Dermis microvascular lymphatic vessel endothelial cell (primary cell): Measurements from ENCODE around the gene FREM1. TPM values are rescaled to one million over a fixed set of nuclear protein-coding genes. Genes with fewer than 3 reads are reported as not detected.

Source experiments
- DNase-seq, 2 donors: peaks; one replicate each; pipeline versions ENCODE4 v3.0.0 to v3.0.0-alpha.2; 2010; ENCODE audit warnings: low read depth in 2 of 2
- total RNA-seq: library from RNA; depleted of rRNA; stranded (reverse); fragments of >200 nt; gene quantifications from 2 replicates; pipeline ENCODE4 v1.2.1, GENCODE V29; 2014

FREM1 gene
- total RNA-seq, 1 donor from 2014 or later = under 0.01 TPM

DNA sequence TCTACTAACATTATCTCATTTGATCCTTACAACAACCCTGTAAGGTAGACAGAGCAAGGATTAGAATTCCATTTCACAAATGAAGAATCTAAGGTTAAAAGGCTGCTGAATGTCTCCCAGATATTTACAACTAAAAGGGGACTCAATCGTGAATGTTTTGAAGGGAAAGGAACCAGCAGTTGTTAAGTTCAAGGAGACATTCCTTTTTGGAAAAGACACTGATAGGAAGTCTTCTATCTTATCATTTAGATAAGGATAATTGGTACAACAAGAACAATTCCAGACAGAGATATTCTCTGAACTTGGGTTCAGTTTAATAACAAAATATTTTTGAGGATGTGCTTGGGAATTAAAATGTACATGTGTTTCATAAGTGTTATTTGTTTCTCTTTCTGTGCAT is 150.2 kb downstream of the FREM1 start:
- DNase-seq = no peak

DNA sequence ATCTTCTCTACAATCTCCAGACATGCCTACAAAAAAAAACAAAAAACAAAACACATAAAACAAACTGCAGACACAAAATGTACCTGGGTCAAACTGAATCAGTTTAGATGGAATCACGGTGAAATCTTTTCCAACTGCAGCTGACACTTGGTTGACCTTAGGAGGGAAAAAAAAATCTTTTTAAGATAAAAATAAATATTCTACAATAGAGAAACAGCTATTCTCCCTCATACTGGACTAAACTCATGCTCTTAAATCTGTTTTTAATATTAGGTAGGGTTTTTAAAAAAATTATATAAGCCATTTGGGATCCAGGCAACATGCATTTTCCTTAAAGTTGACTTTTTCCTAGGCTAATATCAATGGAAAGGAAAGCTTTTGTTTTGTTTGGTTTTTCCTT is 153.9 kb downstream of the FREM1 start:
- no peak for DNase-seq

DNA sequence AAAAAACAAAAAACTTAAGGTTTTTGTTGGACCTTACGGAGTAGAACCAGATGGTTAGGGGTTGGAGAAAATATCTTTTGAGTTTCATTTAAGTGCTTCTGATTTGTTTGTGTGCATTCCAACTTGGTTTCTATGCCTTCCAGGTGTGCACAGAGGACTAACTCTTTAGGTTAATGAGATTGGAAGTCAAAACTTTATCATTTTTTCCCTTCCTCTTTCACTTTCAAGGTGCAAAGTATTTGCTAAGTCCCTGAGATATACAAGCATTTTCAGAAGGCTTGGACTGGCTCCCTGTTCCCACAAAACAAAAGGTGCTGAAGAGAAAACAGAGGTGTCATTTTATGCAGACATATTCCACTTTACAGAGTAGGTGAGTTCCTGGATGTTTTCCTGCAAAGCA is 157.4 kb downstream of the FREM1 start:
- DNase-seq = no peak

DNA sequence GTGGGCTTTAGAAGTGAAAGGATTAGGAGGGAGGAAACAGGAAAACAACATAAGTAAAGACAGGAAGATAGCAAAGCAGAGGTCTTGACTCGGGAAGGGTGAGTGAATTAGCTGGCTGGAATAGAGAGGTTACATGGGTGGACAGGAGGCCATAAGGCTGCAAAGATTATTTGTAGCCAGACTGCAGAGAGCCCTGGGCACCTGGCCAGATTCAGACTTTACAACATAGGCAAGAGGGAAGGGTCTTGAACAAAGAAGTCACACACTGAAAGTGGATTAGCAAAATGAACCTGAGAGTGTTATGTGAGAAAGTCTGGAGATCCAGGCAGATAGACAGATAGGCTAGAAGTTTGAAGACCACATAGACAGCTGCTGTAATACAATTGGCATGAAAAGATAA is 158.0 kb downstream of the FREM1 start:
- DNase-seq = peak; percentile 81 to 95

DNA sequence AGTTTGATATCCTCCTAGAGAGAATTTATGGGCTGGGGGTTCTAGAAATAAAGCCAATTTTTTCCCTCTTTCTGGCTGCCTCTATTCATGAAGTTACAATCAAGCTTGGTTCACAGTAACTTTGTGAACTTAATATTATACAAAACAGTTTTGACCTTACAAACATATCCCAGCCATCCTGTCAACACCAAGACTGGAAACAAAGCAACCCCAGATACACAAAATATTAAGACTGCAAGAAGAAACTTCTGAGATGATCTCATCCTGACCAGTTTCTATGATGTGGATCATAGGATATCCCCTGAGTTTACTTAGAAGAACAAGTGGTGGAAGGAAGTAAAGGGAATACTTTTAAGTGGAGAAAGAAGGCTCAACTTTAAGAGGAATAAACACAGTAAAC is 159.4 kb downstream of the FREM1 start:
- DNase-seq = peak in 1 of 2 donors; percentile 68

DNA sequence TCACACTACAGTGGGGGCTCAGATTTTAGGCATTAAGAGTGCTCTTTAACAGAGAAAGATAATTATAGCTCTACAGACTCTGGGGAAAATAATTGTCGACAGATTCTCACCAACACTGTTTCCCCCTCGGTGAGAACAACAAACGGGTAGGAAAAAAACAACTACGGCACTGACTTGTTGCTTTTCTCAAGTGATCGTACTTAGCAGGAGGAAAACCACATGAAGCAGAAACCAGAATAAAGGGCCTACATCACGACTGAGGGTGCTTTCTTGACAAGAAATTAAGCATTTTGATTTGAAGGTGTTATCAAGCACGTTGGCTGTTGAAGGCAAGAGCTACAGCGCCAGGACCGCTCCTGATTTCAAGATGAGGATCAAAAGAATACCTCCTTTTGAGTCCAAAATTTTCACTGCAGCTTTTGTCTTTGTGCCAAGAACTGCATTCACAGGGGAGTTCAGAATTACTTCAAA is 160.5 kb downstream of the FREM1 start:
- peak in 1 of 2 donors; percentile 8 for DNase-seq

DNA sequence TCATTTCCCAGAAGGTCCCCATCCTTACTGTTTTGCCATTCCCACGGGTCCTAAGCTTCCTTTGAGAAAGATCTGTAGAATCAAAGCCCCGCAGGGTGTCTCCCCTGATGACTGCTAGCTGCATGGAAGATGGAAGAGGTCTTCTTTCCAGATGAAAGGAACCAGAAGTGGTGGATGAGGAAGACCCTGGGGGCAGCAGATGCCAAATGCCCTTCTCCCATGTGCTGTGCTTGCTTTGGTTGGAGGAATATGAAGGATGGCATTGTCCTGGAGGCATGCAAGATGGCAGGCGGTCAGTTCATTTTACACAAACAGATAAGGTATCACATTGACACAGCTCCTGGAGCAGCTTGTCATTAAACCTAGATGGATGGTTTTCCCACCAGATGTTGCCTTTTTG is 161.9 kb downstream of the FREM1 start:
- no peak for DNase-seq

DNA sequence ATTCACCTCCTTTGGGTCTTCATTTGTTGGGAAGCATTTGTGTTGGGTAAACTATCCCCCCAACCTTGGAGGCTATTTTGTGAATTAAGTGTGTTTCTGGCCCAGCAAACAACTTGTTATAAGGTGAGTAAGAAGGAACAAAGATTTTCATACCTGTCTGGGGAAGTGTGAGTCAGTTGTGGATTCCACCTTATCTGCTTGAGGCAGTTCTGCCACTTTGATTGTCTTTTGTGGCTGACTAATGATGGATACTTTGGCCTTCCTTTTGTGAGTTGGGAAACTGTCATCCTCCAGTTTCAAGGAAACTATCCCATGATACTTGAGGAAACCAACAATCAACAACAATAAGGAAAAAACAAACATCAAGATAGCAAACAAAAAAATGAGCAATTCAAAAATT is 163.1 kb downstream of the FREM1 start:
- peak in 1 of 2 donors; percentile 15 for DNase-seq

DNA sequence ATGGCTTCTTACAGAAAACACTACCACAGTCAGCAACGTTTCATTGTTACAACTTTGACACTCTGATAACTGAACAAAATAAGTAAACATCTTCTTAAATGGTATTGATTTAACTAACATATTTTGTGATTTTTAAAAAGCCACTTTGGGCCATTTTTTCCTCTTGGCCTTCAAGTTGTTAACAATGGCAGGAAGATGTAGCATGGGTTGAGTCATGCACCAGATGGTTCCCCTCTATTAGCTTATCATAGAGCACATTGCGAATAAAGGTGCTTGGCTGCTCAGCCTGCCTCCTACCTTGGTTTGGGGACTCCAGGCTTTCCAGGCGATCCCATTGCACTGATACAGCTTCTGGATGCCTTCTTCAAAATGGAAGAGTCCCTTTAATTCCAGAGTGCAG is 163.6 kb downstream of the FREM1 start:
- peak; percentile 40 to 85 for DNase-seq

DNA sequence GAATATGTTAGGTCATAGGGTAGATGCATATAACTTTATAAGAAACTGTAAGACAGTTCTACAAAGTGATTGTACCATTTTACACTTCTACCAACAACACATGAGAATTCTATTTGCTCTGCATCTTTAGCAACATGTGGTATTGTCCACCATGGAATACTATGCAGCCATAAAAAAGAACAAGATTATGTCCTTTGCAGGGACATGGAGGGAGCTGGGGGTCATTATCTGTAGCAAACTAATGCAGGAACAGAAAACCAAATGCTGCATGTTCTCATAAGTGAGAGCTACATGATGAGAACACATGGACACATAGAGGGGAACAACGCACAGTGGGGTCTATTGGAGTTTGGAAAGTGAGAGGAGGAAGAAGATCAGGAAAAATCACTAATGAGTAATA is 165.5 kb downstream of the FREM1 start:
- DNase-seq = no peak

DNA sequence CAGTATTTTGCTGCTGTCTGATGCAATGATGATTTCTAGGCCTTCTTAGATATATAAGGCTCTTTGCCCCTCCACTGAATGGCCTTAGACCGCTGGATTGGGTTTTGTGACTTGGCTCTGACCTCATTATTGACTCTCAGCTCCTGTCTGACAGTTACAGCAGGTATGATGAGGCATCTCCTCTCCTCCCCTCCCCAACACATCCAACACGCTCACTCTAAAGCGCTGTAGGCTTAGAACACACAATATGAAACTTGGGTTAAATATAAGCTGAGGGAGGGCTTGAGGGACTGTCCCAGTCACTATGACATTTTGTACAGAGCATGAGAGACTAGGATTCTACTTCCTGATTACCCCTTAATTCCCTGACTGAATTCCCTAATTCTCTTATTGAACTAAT is 168.9 kb downstream of the FREM1 start:
- no peak for DNase-seq

DNA sequence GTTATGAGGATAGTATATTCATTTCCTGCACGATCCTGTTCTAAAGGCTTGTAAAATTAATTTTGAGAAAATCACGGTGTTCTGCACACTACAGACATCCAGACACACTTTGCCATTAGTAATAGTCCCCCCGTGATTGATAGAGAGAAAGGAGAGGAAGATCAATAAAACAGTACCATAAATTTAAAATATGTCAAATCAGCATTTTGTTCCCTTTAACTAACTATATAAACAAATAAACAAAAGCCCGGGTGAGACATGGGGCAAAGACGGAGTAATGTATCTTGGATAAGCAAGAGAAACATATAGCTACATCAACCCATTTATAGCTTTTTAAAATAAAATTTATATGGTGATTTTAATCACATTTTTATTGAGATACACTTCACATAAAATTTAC is 177.1 kb downstream of the FREM1 start:
- no peak for DNase-seq

DNA sequence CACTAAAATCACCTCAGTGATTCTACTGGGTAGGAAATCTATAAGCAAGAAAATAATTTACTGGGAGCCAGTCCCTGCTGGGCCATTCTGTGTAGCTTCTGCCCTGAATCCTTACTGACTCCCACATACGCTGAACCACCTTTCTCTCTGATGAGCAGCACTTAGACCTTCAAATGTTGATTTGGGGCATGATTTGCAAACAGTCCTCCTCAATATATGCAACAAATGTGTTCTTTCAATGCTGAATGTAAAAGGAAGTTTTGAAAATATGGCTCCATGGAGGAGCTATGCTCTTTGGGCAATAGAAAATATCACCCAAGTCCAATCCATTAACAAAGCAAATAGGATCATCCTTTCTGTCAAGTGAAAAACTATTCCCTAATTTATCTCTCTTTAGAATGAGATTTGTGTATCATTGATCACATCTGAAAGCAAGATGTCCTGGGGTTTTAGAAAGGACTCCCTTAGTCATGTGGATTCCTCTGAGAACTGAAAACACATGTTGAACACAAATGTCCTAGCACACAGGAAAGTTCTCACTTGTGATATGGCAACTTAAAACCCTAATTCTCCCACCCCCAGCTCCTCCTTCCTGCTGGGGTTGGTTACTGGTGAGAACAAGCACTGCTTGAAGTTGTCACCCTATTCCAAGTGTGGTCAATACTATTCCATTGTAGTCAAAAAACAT is 178.8 kb downstream of the FREM1 start:
- no peak for DNase-seq

DNA sequence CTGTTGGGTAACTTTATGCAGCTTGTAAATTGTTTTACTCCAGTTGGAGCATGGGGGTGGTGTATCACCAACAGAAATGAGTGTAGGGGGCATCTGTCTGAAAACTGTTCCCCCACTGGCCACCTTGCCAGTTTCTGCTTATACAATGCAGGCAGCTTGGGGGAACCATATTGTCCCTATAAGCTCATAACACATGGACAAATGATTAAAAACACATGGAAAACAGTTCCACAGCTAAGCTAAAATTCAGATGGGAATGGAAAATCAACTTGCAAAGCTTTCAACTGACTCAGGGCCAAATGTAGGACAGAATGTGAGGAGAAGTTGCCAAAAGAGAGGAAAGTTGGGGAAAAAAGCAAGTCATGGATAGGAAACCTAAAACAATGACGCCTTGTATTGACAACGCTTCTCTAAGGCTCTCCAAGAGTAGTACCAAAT is 179.7 kb downstream of the FREM1 start:
- no peak for DNase-seq

DNA sequence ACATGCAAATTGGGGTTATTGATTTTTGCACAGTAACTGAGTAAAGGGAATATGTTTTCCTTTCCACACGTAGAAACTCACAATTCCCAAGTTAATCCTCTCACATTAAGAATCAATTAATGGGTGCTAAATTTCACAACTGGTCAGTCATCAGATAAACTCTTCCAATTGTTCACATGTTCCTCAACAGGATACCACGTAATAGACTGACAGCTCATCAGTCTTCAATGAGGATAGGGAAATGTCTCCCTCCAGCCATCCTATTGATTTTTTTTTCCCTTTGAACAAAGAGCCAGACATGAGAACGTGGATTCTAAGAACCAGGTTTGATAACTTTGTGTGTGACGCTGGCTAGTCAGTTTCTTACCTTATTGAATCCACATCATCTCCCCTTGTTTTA is 186.9 kb downstream of the FREM1 start:
- DNase-seq = no peak

DNA sequence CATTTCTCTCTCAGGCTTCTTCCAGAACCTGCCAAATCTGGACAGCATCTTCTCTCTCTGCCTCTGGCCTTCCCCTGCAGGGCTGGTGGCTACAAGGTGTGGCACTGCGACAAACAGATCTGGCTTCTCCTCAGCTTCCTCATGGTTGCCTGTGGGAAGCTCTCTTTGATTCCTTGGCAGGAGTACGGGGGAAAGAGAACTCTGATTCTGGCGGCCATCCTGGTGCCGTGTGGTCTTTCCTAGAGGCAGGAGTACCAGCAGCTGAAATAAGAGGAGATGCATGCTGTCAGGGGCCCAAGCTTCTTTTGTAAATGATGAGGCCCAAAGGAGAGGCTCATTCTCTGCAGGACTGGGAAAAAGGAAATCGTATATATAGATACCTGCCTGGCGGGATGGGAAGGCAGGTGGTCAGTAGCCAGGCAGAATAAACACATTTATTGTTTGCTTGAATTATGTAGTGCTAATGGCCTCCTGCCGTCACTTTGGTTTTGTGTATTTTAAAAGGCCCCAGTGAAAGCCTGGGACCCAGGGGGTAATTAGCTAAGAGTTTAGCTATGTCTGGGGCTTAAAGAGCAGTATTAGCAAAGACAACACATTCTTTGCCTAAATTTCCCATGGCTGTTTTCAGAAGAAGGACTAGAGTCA is 187.7 kb downstream of the FREM1 start, which contains the start of gene CER1:
TSS of gene CER1 (minus strand) at position 343 of the 645 bp plus-strand sequence. CDS start at position 282, 61 bp downstream.
- no peak for DNase-seq

DNA sequence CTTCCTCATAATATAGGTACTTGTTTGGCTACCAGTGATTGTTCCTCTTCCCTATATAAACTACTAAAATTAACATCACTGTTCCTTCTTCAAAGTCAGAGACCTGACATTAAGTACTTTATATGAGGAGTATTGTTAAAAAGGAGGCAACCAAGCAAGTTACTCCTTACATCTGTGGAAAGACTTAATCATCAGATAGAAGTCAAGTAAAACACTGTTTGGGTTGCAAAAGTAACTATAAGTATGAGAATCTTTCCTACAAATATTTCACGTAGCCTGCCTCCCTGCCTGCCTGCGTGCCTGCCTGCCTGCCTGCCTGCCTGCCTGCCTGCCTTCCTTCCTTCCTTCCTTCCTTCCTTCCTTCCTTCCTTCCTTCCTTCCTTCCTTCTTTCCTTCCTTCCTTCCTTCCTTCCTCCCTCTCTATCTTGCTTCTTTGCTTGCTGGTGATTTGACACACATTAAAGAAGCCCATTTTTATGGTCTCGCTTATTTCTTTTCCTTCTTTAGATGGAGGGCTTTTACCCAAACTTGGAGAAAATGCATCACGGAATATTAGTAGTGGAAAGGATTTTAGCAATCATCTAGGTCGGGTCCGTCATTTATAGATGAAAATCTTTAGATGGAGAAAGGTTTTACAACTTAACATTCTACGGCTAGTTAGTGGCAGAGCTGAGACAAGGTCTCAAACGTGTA is 190.9 kb downstream of the FREM1 start:
- no peak for DNase-seq

DNA sequence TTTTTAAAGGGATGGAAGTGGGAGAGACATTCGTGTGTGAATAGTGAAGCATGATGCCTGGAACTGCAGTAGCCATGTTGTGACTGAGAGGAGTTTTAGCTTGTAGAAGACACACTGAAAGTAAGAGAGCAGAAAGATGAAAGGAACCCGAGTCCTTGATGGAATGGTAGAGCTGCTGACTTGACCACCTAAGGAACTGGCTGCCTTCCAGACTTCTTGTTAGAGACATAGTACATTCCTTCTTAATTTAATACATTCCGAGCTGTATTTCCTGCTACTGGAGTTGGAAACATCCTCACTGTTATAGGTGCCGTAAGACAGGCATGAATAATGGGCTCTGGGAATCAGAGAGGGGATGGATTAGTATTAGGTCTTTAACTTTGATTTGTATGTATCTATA is 195.1 kb downstream of the FREM1 start:
- peak in 1 of 2 donors; percentile 9 for DNase-seq

DNA sequence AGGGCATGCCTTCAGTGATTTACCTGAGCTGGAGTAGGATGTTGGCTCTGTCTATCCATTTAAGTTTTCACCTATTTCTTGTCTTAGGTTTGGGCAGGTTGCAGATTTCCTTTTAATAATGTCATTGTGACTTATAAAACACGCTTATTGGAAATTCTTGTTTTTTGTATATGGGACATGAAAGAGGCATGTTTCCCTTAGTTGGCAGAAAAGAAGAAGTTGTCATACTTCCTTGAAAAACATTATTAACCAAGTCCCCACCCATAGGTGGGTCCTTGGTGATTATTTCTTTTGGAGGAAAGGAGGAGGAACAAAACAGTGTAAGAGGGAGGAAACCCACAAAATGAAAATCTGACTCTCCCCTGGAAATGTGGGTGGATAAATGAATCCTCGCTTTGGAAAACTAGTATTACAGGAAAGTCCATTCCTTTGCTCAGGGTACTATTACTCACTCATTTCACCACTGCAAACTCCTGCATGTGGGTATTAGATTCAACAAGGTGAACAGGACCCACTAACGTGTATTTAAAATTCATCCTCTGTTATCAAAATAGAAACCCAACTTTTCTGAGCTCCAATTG is 197.0 kb downstream of the FREM1 start:
- DNase-seq = no peak

DNA sequence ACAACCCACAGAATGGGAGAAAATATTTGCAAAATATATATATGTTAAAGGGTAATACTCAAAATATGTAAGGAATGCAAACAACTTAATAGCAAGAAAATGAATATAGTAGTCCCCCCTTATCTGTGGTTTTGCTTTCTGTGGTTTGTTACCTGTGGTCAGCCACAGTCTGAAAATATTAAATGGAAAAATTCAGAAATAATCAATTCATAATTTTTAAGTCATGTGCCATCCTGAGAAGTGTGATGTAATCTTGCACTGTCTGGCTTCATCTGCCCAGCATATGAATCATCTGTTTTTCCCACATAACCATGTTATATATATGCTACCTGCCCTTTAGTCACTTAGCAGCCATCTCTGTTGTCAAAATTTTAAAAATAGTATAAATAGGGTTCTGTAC is 199.4 kb downstream of the FREM1 start:
- DNase-seq = peak in 1 of 2 donors; percentile 15

DNA sequence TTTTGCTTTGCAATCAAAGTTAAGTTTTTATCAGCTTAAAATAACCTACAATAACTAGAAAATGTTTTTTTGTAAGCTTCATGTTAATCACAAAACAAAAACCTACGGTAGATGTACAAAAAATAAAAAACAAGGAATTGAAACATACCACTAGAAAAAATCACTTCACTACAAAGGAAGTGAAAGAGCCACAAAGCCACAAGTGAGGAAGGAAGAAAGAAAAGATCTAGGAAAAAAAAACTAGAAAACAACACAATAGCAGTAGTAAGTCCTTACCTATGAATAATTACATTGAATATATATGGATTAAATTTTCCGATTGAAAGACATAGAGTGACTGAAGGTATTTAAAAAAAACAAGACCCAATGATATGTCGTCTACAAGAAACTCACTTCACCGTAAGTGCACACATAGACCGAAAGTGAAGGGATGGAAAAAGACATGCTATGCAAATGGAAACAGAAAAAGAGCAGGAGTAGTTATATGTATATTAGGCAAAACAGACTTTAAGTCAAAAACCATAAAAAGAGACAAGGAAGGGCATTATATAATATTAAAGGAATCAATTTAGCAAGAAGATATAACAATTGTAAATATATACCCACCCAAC is 203.6 kb downstream of the FREM1 start:
- DNase-seq = no peak

DNA sequence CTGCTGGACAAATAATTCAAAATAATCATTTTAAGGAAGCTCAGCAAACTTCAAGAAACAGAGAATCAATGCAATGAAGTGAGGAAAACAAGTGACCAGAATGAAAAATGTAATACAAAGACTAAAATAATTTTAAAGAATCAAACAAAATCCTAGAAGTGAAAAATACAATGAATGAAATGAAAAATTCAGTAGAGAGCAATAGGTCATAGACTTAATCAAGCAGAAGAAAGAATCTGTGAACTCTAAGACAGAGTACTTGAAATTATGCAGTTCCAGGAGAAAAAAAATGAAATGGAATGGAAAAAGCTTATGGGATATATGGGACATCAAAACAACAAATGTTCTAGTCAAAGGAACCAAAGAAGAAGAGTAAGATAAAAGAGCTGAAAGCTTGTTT is 205.1 kb downstream of the FREM1 start:
- DNase-seq = no peak
